Neural cell (in vitro differentiated cells): ENCODE results near the gene KCTD12.

Experiments used
- EP300 ChIP-seq: fragments of 450-650 bp; conservative IDR thresholded peaks from 2 replicates; pipeline ENCODE4 v1.6.1; 2014; ENCODE audit warnings: antibody characterized with exemption, mild to moderate bottlenecking, moderate library complexity; ENCODE audit not compliant: poor library complexity, severe bottlenecking
- EZH2 ChIP-seq: fragments of 200-600, 300-800 bp; shearing (Covaris generic), sonication (generic); IDR thresholded peaks from 2 replicates; pipeline ENCODE4 v1.6.1; 2014; ENCODE audit warnings: antibody characterized with exemption, low read length, borderline replicate concordance, mild to moderate bottlenecking; ENCODE audit not compliant: insufficient read depth, poor library complexity, severe bottlenecking
- POLR2AphosphoS5 ChIP-seq: IDR thresholded peaks from 2 replicates; pipeline ENCODE4 v1.6.1; 2012
- RAD21 ChIP-seq: fragments of 450-650 bp; conservative IDR thresholded peaks from 2 replicates; pipeline ENCODE4 v1.6.1; 2014; ENCODE audit warnings: antibody characterized with exemption, mild to moderate bottlenecking, moderate library complexity
- REST ChIP-seq: IDR thresholded peaks from 2 replicates; pipeline ENCODE4 v1.6.1; 2012; ENCODE audit warnings: borderline replicate concordance
- SMC3 ChIP-seq: fragments of 450-650 bp; conservative IDR thresholded peaks from 2 replicates; pipeline ENCODE4 v1.6.1; 2014; ENCODE audit warnings: antibody characterized with exemption, mild to moderate bottlenecking, moderate library complexity; ENCODE audit not compliant: poor library complexity
- TAF1 ChIP-seq: IDR thresholded peaks from 2 replicates; pipeline ENCODE4 v1.6.1; 2012; ENCODE audit warnings: low read depth
- TF ChIP-seq, protein P1 (sequence below): fragments of 450-650 bp; IDR thresholded peaks from 2 replicates; pipeline ENCODE4 v1.5.1; 2014; ENCODE audit warnings: antibody characterized with exemption, mild to moderate bottlenecking, moderate library complexity; ENCODE audit not compliant: poor library complexity, severe bottlenecking

GRCh38 chr13:76833441-76833954 lies 52.7 kb downstream of the KCTD12 start:
- TF ChIP-seq POLR2AphosphoS5 (no peak), TAF1 (no peak), EP300 (no peak), EZH2 (no peak), REST (no peak), RAD21 (no peak), SMC3 (no peak)
- TF ChIP-seq, protein P1, sequence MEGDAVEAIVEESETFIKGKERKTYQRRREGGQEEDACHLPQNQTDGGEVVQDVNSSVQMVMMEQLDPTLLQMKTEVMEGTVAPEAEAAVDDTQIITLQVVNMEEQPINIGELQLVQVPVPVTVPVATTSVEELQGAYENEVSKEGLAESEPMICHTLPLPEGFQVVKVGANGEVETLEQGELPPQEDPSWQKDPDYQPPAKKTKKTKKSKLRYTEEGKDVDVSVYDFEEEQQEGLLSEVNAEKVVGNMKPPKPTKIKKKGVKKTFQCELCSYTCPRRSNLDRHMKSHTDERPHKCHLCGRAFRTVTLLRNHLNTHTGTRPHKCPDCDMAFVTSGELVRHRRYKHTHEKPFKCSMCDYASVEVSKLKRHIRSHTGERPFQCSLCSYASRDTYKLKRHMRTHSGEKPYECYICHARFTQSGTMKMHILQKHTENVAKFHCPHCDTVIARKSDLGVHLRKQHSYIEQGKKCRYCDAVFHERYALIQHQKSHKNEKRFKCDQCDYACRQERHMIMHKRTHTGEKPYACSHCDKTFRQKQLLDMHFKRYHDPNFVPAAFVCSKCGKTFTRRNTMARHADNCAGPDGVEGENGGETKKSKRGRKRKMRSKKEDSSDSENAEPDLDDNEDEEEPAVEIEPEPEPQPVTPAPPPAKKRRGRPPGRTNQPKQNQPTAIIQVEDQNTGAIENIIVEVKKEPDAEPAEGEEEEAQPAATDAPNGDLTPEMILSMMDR = no peak
